ENCODE data around the gene ZPR1. TPM values are rescaled to one million over a fixed set of nuclear protein-coding genes. Genes with fewer than 3 reads are reported as not detected.

The ZPR1 gene
- total RNA-seq, 4 donors from 2014 or later: 4.1 to 43.1 (median 22.3) TPM

Other genes starting within 250 kb of the ZPR1 start
- 10 to 100 TPM; 12.1 to 18.7 (median 16.2) TPM for gene BUD13, start 15.0 kb downstream of the ZPR1 start, total RNA-seq
- not detected for gene APOA5, start 3.9 kb upstream of the ZPR1 start, total RNA-seq
- gene APOA4, start 35.3 kb upstream of the ZPR1 start, total RNA-seq: not detected
- 1 to 10 TPM in 1 of 4 donors, not detected in 3; 1.2 TPM for gene APOC3, start 41.9 kb upstream of the ZPR1 start, total RNA-seq
- 1 to 10 TPM in 2 of 4 donors, not detected in 2; 2.2 to 3.5 TPM for gene APOA1, start 49.6 kb upstream of the ZPR1 start, total RNA-seq